ENCODE results near the gene MVB12B.
A peak's percentile ranks its signal among the peaks of the same experiment; 100 is the strongest.

MVB12B gene

DNA sequence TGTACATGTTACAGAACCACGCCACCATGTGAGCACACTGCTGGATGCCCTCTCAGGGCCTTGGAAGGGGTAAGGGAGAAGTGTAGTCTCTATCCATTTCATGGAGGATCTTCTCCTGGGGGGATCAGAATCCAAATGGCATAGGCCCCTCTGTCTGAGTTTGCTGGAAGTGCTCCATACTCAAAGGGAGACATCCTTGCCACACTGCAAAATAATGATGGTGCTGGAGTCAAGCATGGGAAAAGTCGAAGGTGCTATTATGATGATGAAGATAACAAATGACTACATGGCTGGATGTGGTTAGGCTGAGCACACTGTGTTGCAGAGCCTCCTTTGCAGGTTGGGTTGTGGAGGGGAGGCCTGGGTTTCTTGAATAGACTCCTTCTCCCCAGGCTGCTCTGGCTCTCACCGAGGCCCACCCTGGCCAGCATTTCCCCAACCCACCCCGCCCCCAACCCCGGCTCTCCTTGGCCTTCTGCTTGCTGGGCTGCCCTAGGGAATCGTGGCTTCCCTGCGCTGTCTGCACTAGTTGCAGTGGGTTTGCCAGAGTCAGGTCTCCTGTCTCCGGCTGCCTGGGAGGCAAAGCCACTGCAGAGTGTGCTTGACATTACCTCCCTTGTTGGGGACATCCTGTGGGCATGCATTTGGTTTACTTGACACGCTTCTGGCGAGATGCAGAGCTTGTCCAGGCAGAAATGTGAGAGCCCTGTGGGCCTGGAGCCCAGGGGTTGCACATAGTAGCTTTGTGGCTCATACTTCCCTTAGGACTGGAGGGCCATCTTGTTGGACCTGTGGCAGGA, 3.0 kb downstream of the MVB12B start:
- H3K4me2 ChIP-seq (ENCODE audit: low read depth, low read length, poor library complexity, severe bottlenecking) = peak overlapping the region; percentile 82
- TF ChIP-seq, protein P1, sequence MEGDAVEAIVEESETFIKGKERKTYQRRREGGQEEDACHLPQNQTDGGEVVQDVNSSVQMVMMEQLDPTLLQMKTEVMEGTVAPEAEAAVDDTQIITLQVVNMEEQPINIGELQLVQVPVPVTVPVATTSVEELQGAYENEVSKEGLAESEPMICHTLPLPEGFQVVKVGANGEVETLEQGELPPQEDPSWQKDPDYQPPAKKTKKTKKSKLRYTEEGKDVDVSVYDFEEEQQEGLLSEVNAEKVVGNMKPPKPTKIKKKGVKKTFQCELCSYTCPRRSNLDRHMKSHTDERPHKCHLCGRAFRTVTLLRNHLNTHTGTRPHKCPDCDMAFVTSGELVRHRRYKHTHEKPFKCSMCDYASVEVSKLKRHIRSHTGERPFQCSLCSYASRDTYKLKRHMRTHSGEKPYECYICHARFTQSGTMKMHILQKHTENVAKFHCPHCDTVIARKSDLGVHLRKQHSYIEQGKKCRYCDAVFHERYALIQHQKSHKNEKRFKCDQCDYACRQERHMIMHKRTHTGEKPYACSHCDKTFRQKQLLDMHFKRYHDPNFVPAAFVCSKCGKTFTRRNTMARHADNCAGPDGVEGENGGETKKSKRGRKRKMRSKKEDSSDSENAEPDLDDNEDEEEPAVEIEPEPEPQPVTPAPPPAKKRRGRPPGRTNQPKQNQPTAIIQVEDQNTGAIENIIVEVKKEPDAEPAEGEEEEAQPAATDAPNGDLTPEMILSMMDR (conservative IDR thresholded peaks at IDR 0.05; ENCODE audit: low read length) = no peak
- no peak for TF ChIP-seq EZH2phosphoT487 (IDR thresholded peaks at IDR 0.05; ENCODE audit: borderline replicate concordance)
- peak overlapping the region; percentile 75 for H3K9ac ChIP-seq (ENCODE audit: low read depth, low read length, poor library complexity, severe bottlenecking)
- no peaks in the 10 kb centered on the region for H3K9me2 ChIP-seq (replicated peaks; ENCODE audit: low read depth, low read length)
- peaks cover 66% of the 10 kb centered on the region for H3K4me1 ChIP-seq (ENCODE audit: insufficient read depth, low read length, poor library complexity, severe bottlenecking)
- H3K27me3 ChIP-seq (ENCODE audit: insufficient read depth, low read length, poor library complexity, severe bottlenecking) = no peaks in the 10 kb centered on the region
- no peaks in the 10 kb centered on the region; the same call in 1 of the 2 replicates for H3K36me3 ChIP-seq (ENCODE audit: insufficient read depth, low read length)
- H3F3A ChIP-seq (ENCODE audit: low read depth) = no peaks in the 10 kb centered on the region
- no peak overlapping the region for H2AFZ ChIP-seq (ENCODE audit: low read length)
- H3K9me3 ChIP-seq (ENCODE audit: insufficient read depth, low read depth, low read length) = no peaks in the 10 kb centered on the region
- H3K4me3 ChIP-seq (ENCODE audit: low read length, poor library complexity, severe bottlenecking) = peak overlapping the region; percentile 76
- H4K20me1 ChIP-seq (ENCODE audit: insufficient read depth, low read length, poor library complexity, severe bottlenecking) = peaks cover 25% of the 10 kb centered on the region
- peaks cover 81% of the 10 kb centered on the region for H3K79me2 ChIP-seq (ENCODE audit: insufficient read depth, low read length)

DNA sequence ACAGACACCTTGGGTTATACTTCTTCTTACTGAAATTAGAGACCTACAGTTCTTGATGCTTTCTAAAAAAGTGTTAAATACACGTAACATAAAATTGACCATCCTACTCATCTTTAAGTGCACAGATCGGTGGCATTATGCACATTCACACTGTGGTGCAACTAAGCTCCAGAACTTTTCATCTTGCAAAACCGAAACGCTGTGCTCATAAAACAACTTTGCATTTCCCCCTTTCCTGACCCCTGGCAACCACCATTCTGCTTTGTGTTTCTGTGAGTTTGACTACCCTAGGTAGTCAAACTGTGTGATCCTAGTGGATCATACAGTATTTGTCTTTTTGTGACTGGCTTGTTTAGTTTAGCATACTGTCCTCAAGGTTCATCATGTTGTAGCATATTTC, 3.9 kb downstream of the MVB12B start:
- peaks cover 89% of the 10 kb centered on the region for H3K79me2 ChIP-seq (ENCODE audit: insufficient read depth, low read length)
- no peaks in the 10 kb centered on the region for H3K36me3 ChIP-seq (ENCODE audit: insufficient read depth, low read length)
- peak overlapping the region; percentile 76 for H3K4me3 ChIP-seq (ENCODE audit: low read length, poor library complexity, severe bottlenecking)
- no peaks in the 10 kb centered on the region for H3K9me3 ChIP-seq (ENCODE audit: insufficient read depth, low read depth, low read length)
- H3K9ac ChIP-seq (ENCODE audit: low read depth, low read length, poor library complexity, severe bottlenecking) = peak overlapping the region; percentile 75
- peaks cover 29% of the 10 kb centered on the region for H4K20me1 ChIP-seq (ENCODE audit: insufficient read depth, low read length, poor library complexity, severe bottlenecking)
- TF ChIP-seq EZH2phosphoT487 (IDR thresholded peaks at IDR 0.05; ENCODE audit: borderline replicate concordance) = no peak
- TF ChIP-seq, protein P1 (conservative IDR thresholded peaks at IDR 0.05; ENCODE audit: low read length) = no peak
- H3K9me2 ChIP-seq (replicated peaks; ENCODE audit: low read depth, low read length) = no peaks in the 10 kb centered on the region
- H3F3A ChIP-seq (ENCODE audit: low read depth) = no peaks in the 10 kb centered on the region
- no peak overlapping the region for H2AFZ ChIP-seq (ENCODE audit: low read length)
- H3K4me1 ChIP-seq (ENCODE audit: insufficient read depth, low read length, poor library complexity, severe bottlenecking) = peaks cover 74% of the 10 kb centered on the region
- H3K4me2 ChIP-seq (ENCODE audit: low read depth, low read length, poor library complexity, severe bottlenecking) = peak overlapping the region; percentile 82
- H3K27me3 ChIP-seq (ENCODE audit: insufficient read depth, low read length, poor library complexity, severe bottlenecking) = no peaks in the 10 kb centered on the region

DNA sequence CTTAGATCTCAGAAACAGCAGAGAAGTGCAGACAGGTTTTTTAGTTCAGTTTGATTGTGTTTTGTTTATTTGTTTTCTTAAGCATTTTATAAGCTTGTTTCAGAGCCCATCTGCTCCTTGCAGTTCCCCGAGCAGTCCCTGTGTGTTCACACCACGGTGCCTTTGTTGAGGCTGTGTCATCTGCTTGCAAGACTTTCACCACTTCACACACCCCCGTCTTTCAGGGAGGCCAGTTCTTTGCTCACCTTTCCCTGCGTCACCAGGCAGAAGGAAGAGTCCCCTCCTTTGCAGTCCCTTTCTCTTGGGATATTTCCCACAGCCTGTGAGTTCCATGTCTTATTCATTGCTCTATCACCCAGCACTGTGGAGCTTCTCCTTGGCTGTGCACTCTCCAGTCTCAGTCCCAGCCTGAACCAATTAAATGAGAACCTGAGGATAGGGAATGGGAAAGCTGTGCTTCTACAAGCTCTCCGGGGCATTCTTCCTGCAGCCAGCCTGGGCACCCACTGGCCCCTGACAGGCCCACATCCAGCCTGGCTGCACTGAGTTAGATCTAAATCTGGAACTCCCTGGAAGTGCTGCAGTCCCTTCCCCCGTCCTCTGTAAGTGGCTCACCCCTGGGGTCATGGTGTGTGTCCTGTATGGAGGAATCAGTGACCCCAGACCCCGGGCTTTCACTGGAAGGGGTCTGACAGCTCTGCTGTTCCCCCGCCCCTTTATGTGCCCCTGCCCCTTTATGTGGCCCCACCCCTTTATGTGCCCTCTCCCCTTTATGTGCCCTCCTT, 5.5 kb downstream of the MVB12B start:
- H3K4me2 ChIP-seq (ENCODE audit: low read depth, low read length, poor library complexity, severe bottlenecking) = peak overlapping the region; percentile 82
- peak overlapping the region; percentile 38 for H3K9ac ChIP-seq (ENCODE audit: low read depth, low read length, poor library complexity, severe bottlenecking)
- no peak overlapping the region for H2AFZ ChIP-seq (ENCODE audit: low read length)
- H3K27me3 ChIP-seq (ENCODE audit: insufficient read depth, low read length, poor library complexity, severe bottlenecking) = no peaks in the 10 kb centered on the region
- peak overlapping the region; percentile 76 for H3K4me3 ChIP-seq (ENCODE audit: low read length, poor library complexity, severe bottlenecking)
- H4K20me1 ChIP-seq (ENCODE audit: insufficient read depth, low read length, poor library complexity, severe bottlenecking) = peaks cover 29% of the 10 kb centered on the region
- no peaks in the 10 kb centered on the region for H3K36me3 ChIP-seq (ENCODE audit: insufficient read depth, low read length)
- H3K9me3 ChIP-seq (ENCODE audit: insufficient read depth, low read depth, low read length) = no peaks in the 10 kb centered on the region
- peaks cover 97% of the 10 kb centered on the region for H3K79me2 ChIP-seq (ENCODE audit: insufficient read depth, low read length)
- TF ChIP-seq, protein P1 (conservative IDR thresholded peaks at IDR 0.05; ENCODE audit: low read length) = no peak
- TF ChIP-seq EZH2phosphoT487 (IDR thresholded peaks at IDR 0.05; ENCODE audit: borderline replicate concordance) = no peak
- no peaks in the 10 kb centered on the region for H3K9me2 ChIP-seq (replicated peaks; ENCODE audit: low read depth, low read length)
- H3K4me1 ChIP-seq (ENCODE audit: insufficient read depth, low read length, poor library complexity, severe bottlenecking) = peaks cover 70% of the 10 kb centered on the region
- no peaks in the 10 kb centered on the region for H3F3A ChIP-seq (ENCODE audit: low read depth)

Data from Loucy (cell line).